Naive thymus-derived CD8-positive, alpha-beta T cell (primary cell): ENCODE measurements around the gene ATAD3C. TPM values are rescaled to one million over a fixed set of nuclear protein-coding genes. Genes with fewer than 3 reads are reported as not detected.
A peak's percentile ranks its signal among the peaks of the same experiment; 100 is the strongest.

Experiments
- ATAC-seq, 2 donors: fragments of 150-1000 bp; cut with Tn5 transposase in 1 of 2; sonication (Bioruptor Pico), chemical (Tn5 transposase) in 1 of 2; 1 replicate in 1 of 2; 2 replicates in 1 of 2; pipeline ENCODE4 v1.10.0; 2021; ENCODE audit warnings: mild to moderate bottlenecking in 2 of 2, moderate library complexity in 2 of 2
- POLR2A ChIA-PET: fragments of 350-600 bp; sonication (Branson Sonifier 250); formaldehyde crosslinking; loops from one replicate; lab custom pipeline; 2021; ENCODE audit warnings: antibody characterized with exemption; lab: Charles Lee
- DNase-seq, 10 donors: peaks; one replicate each; pipeline versions ENCODE4 v3.0.0 to v3.0.0-alpha.2; 2020 to 2022
- H3K27ac Mint-ChIP-seq, 10 donors: one replicate each; pipeline ENCODE4 v1.8.0; 2020 to 2022; ENCODE audit warnings: mild to moderate bottlenecking in 10 of 10, mixed read lengths in 10 of 10, moderate library complexity in 4 of 10, inconsistent platforms in 1 of 10
- H3K27me3 Mint-ChIP-seq, 5 donors: one replicate each; pipeline ENCODE4 v1.8.0; 2021 to 2022; ENCODE audit warnings: mixed read lengths in 5 of 5
- H3K36me3 Mint-ChIP-seq, 3 donors: one replicate each; pipeline ENCODE4 v1.8.0; 2020 to 2022; ENCODE audit warnings: mixed read lengths in 3 of 3, mild to moderate bottlenecking in 2 of 3, inconsistent platforms in 1 of 3
- H3K4me1 Mint-ChIP-seq, 4 donors: one replicate each; pipeline ENCODE4 v1.8.0; 2021 to 2022; ENCODE audit warnings: mixed read lengths in 4 of 4
- H3K4me3 Mint-ChIP-seq, 10 donors: one replicate each; pipeline ENCODE4 v1.8.0; 2020 to 2022; ENCODE audit warnings: mild to moderate bottlenecking in 10 of 10, mixed read lengths in 10 of 10, moderate library complexity in 6 of 10, inconsistent platforms in 1 of 10
- H3K9me3 Mint-ChIP-seq, 9 donors: one replicate each; pipeline ENCODE4 v1.8.0; 2020 to 2022; ENCODE audit warnings: mixed read lengths in 9 of 9, mild to moderate bottlenecking in 3 of 9, inconsistent platforms in 1 of 9, moderate library complexity in 1 of 9
- polyA plus RNA-seq, 3 donors: library from polyadenylated mRNA; unstranded; fragments of 300-500 nt; fragmentation: Illumina TruSeq; gene quantifications; one replicate each; pipeline ENCODE4 v1.2.3, GENCODE V29; 2021
- total RNA-seq, 8 experiments: library from RNA in 2 of 8; stranded (reverse) in 2 of 8; gene quantifications; one replicate each; pipeline ENCODE4 v1.2.3 and lab custom pipeline; 2021 to 2026

ATAD3C gene
- total and polyA plus RNA-seq, 5 experiments from 2014 or later: 0.04 to 3.1 (median 0.70) TPM

DNA sequence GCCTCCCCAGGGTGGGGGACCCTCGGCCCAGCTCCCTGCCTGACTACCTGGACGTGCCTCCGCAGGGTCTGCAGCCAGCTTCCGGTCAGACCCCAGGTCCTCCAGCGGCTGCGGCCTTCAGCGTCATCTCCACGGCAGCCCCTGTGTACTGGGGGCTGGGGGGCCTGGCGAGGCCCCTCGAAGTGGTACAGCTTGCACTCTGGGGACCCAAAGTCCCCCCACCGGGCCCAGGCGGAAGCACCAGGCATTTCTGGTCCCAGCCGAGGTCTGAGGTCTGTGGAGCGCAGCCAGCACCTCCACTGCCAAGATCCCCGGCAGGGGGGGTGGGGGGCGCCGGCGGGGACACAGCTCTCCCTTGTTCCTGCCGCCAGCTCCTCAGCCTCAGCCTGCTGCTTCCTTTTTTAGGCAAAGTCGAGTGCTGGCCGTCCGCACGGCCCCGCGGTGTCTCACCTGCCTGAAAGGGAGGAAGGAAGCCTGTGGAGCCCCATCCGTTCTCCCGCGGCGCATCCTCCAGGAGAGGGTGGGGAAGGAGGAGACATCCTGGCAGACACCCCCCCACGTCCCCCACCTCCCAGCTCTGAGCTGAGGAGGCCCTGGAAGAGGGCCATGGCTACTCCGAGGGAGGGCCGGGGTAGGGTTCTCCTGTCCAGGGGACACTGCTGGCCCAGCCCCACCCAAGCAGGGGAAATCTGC lies 15.2 kb upstream of the ATAD3C start:
- POLR2A ChIA-PET: interaction anchor here (0.7 to 0.8 kb wide), 2 partner anchors 11 to 33 kb away, joined by 3 read pairs; no protein-coding TSS in a partner anchor
- peaks cover 0 to 38% (median 7%) of the 10 kb centered on the region in 5 donors for H3K27me3 Mint-ChIP-seq
- H3K4me1 Mint-ChIP-seq: peaks cover 3 to 10% (median 9%) of the 10 kb centered on the region in 4 donors
- H3K27ac Mint-ChIP-seq: no peak overlapping the region
- peak; percentile 21 to 24 for ATAC-seq
- DNase-seq: peak in 3 of 10 donors; percentile 12 to 63 (median 17)
- H3K4me3 Mint-ChIP-seq: peak overlapping the region in 3 of 10 donors; percentile 34 to 70 (median 63)
- no peaks in the 10 kb centered on the region for H3K36me3 Mint-ChIP-seq
- H3K9me3 Mint-ChIP-seq: no peaks in the 10 kb centered on the region

DNA sequence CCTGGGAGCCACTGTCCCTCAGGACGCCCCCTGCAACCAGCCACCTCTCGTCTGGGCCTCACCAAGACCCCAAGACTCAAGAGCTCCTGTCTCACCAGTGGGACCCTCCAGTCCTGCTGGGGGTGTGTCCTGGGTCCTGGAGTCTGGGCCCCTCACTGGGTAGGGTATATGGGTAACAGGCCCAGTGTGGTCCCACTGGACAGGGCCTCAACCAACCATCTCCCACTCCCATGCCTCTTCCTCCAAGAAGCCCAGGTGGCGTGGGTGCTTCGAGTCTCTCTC lies 14.7 kb upstream of the ATAD3C start:
- peak overlapping the region in 8 of 10 donors; percentile 38 to 76 (median 55) for H3K4me3 Mint-ChIP-seq
- H3K27me3 Mint-ChIP-seq: peaks cover 0 to 34% (median 7%) of the 10 kb centered on the region in 5 donors
- POLR2A ChIA-PET: interaction anchor here (0.7 kb wide), 1 partner anchor 34 kb away, joined by 3 read pairs; no protein-coding TSS in a partner anchor

GRCh38 chr1:1435106-1435903 lies 14.2 kb upstream of the ATAD3C start, which contains the start of gene VWA1:
TSS of gene VWA1 (plus strand) at chr1:1435690. CDS start at chr1:1435749, 59 bp downstream.
- H3K4me1 Mint-ChIP-seq: peaks cover 1 to 10% (median 9%) of the 10 kb centered on the region in 4 donors
- DNase-seq (peak; percentile 44 to 76 (median 62)), ATAC-seq (peak; percentile 79 to 85)
- no peaks in the 10 kb centered on the region for H3K9me3 Mint-ChIP-seq
- POLR2A ChIA-PET: interaction anchor here (0.7 kb wide), 1 partner anchor 34 kb away, joined by 3 read pairs; no protein-coding TSS in a partner anchor
- H3K36me3 Mint-ChIP-seq: no peaks in the 10 kb centered on the region
- no peak within 1 kb of the TSS for H3K27ac Mint-ChIP-seq
- peaks cover 0 to 30% (median 7%) of the 10 kb centered on the region in 5 donors for H3K27me3 Mint-ChIP-seq
- H3K4me3 Mint-ChIP-seq: peak within 1 kb of the TSS; percentile 48 to 76 (median 55)

More for the DNA sequence above, 14.7 kb upstream of the ATAD3C start:
- no peaks in the 10 kb centered on the region for H3K36me3 Mint-ChIP-seq
- H3K9me3 Mint-ChIP-seq: no peaks in the 10 kb centered on the region
- peaks cover 3 to 10% (median 9%) of the 10 kb centered on the region in 4 donors for H3K4me1 Mint-ChIP-seq
- DNase-seq (no peak), ATAC-seq (no peak)
- no peak overlapping the region for H3K27ac Mint-ChIP-seq

DNA sequence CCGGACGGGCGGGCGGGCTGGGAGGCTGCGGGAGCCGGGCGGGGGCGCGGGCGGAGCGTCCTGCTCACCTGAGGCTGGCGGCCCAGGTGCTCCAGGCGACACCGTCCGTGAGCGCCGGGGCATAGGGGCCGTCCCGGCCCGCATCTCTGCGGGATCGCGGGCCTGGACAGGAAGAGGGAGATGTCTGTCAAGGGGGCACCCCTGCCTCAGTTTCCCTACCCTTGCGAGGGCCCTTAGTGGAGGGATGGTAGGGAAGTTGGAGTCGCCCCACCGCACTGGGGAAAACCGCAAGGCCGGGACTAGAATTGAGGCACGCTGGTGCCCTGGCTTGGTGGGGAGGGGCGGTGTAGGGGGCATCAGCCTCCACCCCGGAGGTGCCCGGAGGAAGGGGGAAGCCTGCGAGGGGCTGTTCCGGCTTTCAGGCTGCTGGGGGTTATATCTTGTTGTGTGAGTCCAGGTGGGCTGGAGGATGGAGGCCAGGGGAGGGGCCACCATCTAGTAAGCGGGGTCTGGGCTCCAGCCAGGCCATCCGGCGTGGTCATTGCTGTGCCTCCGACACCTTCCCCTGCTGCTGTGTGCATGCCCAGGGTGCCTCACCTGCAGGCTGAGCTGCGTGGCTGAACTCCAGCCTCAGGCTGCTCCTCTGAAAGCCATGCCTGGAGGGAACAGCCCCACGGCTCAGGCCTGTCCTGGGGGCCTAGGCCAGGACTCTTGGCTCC lies 13.4 kb upstream of the ATAD3C start:
- peak in 1 of 10 donors; percentile 59 for DNase-seq
- ATAC-seq: peak; percentile 18 to 35

DNA sequence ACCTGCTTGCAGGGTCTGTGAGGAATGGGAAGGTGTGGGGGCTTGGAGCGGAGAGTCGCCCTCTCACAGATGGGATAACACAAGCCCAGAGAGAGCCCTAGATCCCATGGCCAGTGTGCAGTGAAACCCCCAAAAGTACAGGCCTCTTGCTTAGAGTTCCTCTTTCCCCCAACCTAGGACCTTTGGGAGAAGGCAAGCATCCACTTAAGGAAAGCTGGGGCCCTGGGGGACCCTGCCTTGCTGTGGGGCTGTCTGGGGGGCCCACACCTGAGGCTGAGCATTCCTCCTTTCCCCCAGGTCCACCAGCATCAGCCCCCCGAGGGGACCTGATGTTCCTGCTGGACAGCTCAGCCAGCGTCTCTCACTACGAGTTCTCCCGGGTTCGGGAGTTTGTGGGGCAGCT lies 12.9 kb upstream of the ATAD3C start:
- no peak for ATAC-seq
- Mint-ChIP-seq H3K4me3 (peak overlapping the region in 6 of 10 donors; percentile 39 to 66 (median 54)), H3K27ac (no peak overlapping the region), H3K9me3 (no peaks in the 10 kb centered on the region), H3K36me3 (no peaks in the 10 kb centered on the region), H3K4me1 (peaks cover 1 to 12% (median 9%) of the 10 kb centered on the region in 4 donors), H3K27me3 (peaks cover 0 to 35% (median 7%) of the 10 kb centered on the region in 5 donors)
- POLR2A ChIA-PET: interaction anchor here (0.5 to 0.9 kb wide), 2 partner anchors 30 to 115 kb away, joined by 3 to 7 read pairs; partner anchors contain the start of gene MRPL20
- no peak for DNase-seq

More for the DNA sequence above, 13.4 kb upstream of the ATAD3C start:
- Mint-ChIP-seq H3K27me3 (peaks cover 0 to 35% (median 7%) of the 10 kb centered on the region in 5 donors), H3K9me3 (no peaks in the 10 kb centered on the region), H3K36me3 (no peaks in the 10 kb centered on the region), H3K4me3 (peak overlapping the region in 9 of 10 donors; percentile 33 to 66 (median 51)), H3K4me1 (peaks cover 1 to 12% (median 9%) of the 10 kb centered on the region in 4 donors), H3K27ac (no peak overlapping the region)
- POLR2A ChIA-PET: interaction anchor here (0.5 kb wide), 1 partner anchor 114 kb away, joined by 7 read pairs; no protein-coding TSS in a partner anchor

DNA sequence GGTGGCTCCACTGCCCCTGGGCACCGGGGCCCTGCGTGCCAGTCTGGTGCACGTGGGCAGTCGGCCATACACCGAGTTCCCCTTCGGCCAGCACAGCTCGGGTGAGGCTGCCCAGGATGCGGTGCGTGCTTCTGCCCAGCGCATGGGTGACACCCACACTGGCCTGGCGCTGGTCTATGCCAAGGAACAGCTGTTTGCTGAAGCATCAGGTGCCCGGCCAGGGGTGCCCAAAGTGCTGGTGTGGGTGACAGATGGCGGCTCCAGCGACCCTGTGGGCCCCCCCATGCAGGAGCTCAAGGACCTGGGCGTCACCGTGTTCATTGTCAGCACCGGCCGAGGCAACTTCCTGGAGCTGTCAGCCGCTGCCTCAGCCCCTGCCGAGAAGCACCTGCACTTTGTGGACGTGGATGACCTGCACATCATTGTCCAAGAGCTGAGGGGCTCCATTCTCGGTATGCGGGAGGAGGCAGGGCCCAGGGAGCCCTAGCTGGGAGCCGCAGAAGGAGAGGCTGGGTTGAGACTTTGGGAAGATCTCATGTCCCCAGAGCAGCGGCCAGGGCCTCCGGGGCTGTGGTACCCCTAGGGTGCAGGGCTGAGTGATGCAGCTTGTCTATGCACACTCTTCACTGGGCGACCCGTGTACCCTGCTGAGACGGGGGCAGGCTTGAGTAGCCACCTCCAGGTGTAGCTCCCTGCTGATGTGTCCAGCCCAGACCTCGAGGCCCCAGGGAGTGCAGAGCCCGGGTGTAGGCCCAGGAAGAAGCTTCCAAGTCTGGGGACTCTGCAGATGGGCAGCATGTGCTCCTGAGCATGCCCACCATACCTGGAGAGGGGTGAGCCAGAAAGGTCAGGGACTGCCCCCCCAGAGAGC lies 12.2 kb upstream of the ATAD3C start:
- peak in 1 of 10 donors; percentile 59 for DNase-seq
- H3K36me3 Mint-ChIP-seq: no peaks in the 10 kb centered on the region
- POLR2A ChIA-PET: interaction anchor here (0.6 to 0.9 kb wide), 2 partner anchors 30 to 231 kb away, joined by 3 read pairs; partner anchors contain the start of gene MRPL20
- no peaks in the 10 kb centered on the region for H3K9me3 Mint-ChIP-seq
- no peak overlapping the region for H3K27ac Mint-ChIP-seq
- peaks cover 1 to 13% (median 9%) of the 10 kb centered on the region in 4 donors for H3K4me1 Mint-ChIP-seq
- no peak overlapping the region for H3K4me3 Mint-ChIP-seq
- peaks cover 0 to 32% (median 7%) of the 10 kb centered on the region in 5 donors for H3K27me3 Mint-ChIP-seq
- no peak for ATAC-seq

GRCh38 chr1:1437904-1438376 lies 11.5 kb upstream of the ATAD3C start:
- POLR2A ChIA-PET: interaction anchor here (1.0 kb wide), 1 partner anchor 42 kb away, joined by 4 read pairs; no protein-coding TSS in a partner anchor
- Mint-ChIP-seq H3K27ac (no peak overlapping the region), H3K27me3 (peaks cover 0 to 28% (median 5%) of the 10 kb centered on the region in 5 donors), H3K4me1 (peaks cover 1 to 13% (median 9%) of the 10 kb centered on the region in 4 donors), H3K9me3 (no peaks in the 10 kb centered on the region), H3K4me3 (no peak overlapping the region), H3K36me3 (no peaks in the 10 kb centered on the region)
- DNase-seq (no peak), ATAC-seq (no peak)

GRCh38 chr1:1438531-1439381 lies 10.7 kb upstream of the ATAD3C start:
- DNase-seq: peak in 1 of 10 donors; percentile 48
- Mint-ChIP-seq H3K4me1 (peaks cover 1 to 13% (median 9%) of the 10 kb centered on the region in 4 donors), H3K4me3 (no peak overlapping the region), H3K27ac (peak overlapping the region in 1 of 10 donors; percentile 13), H3K27me3 (peaks cover 0 to 28% (median 5%) of the 10 kb centered on the region in 5 donors), H3K36me3 (no peaks in the 10 kb centered on the region), H3K9me3 (no peaks in the 10 kb centered on the region)
- POLR2A ChIA-PET: interaction anchor here (1.0 kb wide), 1 partner anchor 43 kb away, joined by 4 read pairs; no protein-coding TSS in a partner anchor
- no peak for ATAC-seq

GRCh38 chr1:1439546-1440261 lies 9.8 kb upstream of the ATAD3C start:
- peaks cover 0 to 26% (median 5%) of the 10 kb centered on the region in 5 donors for H3K27me3 Mint-ChIP-seq
- H3K27ac Mint-ChIP-seq: no peak overlapping the region
- ATAC-seq: no peak
- no peak overlapping the region for H3K4me3 Mint-ChIP-seq
- peak in 1 of 10 donors; percentile 21 for DNase-seq
- POLR2A ChIA-PET: interaction anchor here (0.7 to 2.3 kb wide), 2 partner anchors 32 to 71 kb away, joined by 3 to 8 read pairs; partner anchors contain the start of gene MRPL20
- H3K36me3 Mint-ChIP-seq: no peaks in the 10 kb centered on the region
- H3K9me3 Mint-ChIP-seq: no peaks in the 10 kb centered on the region
- peaks cover 1 to 13% (median 8%) of the 10 kb centered on the region in 4 donors for H3K4me1 Mint-ChIP-seq
